Heart left ventricle (tissue), 13 donors: ENCODE data around the gene DCLK1.

ENCODE experiments used
- POLR2A ChIP-seq, 2 donors: fragments of 450-650 bp; IDR thresholded peaks; one replicate each; pipeline ENCODE4 v1.6.1; 2017; ENCODE audit warnings: antibody characterized with exemption in 2 of 2, mild to moderate bottlenecking in 2 of 2, moderate library complexity in 2 of 2
- TF ChIP-seq, protein P1 (sequence below), 12 donors: fragments of 200-600 bp; sonication (generic) in 4 of 12; IDR thresholded peaks; one replicate each; pipeline versions ENCODE4 v1.5.0 to v1.8.0; 2018 to 2022; ENCODE audit warnings: antibody characterized with exemption in 12 of 12, mild to moderate bottlenecking in 5 of 12
- donor health status: ischemic (EF 13 %, LVEDD 7.1; RV severe dilation, severe dysfunction).
- donor health status: DM: no; HTN: yes; CAD: no.
- donor health status: DM: no; HTN: no; CAD: no.
- donor health status: ischemic (EF 25% LVEDD 6.9; RV normal size, moderate dysfunction).
- donor health status: ischemic (EF 25% LVEDD 5.7; RV mildly dilated, moderate dysfunction).
- donor health status: ischemic (EF 35%, LVEDD 5.7; RV mildly dilated, moderate dysfunction).
- donor health status: nonischemic (EF 11% LVEDD 7.7; RV severe dilation, severe dysfunction).
- donor health status: DM: yes; HTN: yes; CAD: no.
- donor health status: PGD.
- donor health status: ischemic (EF 29% LVEDD 5.4; RV normal size, mild dysfunction).
- donor health status: nonischemic (EF 23%, LVEDD 6.1; RV moderate dilation, normal function).

DNA sequence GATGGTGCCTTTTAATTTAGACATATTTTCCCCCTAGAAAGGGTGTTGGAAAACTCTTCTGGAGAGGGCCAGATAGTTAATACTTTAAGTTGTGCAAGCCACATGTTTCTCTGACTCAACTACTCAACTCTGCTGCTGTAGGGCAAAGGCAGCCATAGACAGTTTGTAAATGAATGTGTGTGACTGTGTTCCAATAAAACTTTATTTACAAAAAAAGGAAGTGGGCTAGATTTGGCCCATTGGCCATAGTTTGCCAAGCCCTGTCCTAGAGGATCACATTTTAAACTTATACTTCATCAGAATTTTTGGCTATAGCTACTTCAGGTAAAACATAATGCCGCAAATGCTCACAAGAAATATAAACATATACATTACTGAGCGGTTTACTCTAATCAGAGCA, 348.4 kb downstream of the DCLK1 start:
- TF ChIP-seq, protein P1, sequence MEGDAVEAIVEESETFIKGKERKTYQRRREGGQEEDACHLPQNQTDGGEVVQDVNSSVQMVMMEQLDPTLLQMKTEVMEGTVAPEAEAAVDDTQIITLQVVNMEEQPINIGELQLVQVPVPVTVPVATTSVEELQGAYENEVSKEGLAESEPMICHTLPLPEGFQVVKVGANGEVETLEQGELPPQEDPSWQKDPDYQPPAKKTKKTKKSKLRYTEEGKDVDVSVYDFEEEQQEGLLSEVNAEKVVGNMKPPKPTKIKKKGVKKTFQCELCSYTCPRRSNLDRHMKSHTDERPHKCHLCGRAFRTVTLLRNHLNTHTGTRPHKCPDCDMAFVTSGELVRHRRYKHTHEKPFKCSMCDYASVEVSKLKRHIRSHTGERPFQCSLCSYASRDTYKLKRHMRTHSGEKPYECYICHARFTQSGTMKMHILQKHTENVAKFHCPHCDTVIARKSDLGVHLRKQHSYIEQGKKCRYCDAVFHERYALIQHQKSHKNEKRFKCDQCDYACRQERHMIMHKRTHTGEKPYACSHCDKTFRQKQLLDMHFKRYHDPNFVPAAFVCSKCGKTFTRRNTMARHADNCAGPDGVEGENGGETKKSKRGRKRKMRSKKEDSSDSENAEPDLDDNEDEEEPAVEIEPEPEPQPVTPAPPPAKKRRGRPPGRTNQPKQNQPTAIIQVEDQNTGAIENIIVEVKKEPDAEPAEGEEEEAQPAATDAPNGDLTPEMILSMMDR (IDR thresholded peaks at IDR 0.05): no peak
- no peak for TF ChIP-seq POLR2A (IDR thresholded peaks at IDR 0.05)
